HG03457 (cell line): ENCODE measurements around the gene MBLAC1.
"Not testable (repeated sequence)": the region's sequence is repeated elsewhere in the genome, so short reads cannot be mapped to it uniquely, and the experiment has no call there.

Source experiments
- ATAC-seq: cut with Tn5 transposase; IDR thresholded peaks from one replicate; pipeline ENCODE4 v1.9.1; 2021; ENCODE audit warnings: moderate number of reproducible peaks; ENCODE audit not compliant: unreplicated experiment

The MBLAC1 gene

DNA sequence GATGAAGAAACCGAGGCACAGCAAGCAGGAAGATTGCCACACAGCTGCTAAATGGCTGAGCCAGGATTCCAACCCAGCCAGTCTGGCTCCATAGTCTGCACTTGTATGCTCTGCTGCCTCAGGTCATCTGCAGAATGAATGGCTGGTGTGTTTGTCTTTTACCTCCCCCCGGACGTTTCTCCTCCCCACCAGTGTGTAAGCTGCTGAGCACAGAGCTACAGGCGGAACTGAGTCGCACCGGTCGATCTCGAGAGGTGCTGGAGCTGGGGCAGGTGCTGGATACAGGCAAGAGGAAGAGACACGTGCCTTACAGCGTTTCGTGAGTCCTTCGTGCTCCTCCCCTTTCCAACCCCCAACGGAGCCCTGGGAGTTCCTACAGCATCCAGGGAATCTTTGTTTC, 4.7 kb upstream of the MBLAC1 start:
- ATAC-seq, result no peak

DNA sequence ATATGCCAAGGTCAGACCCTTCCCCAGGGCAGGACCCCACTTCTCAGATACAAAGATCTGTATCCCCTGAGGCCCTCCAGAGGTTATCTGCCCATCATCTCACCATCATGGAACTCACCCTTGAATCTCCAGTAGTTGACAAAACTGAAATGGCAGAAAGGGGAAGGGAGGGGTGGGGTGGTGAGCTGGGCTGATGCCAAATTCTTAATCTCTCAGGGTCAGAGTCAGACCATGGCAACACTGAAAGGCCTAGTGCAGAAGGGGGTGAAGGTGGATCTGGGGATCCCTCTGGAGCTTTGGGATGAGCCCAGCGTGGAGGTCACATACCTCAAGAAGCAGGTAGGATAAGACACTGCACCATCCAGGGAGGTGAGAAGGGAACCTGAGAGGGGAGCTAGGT, 4.2 kb upstream of the MBLAC1 start:
- ATAC-seq, result no peak

GRCh38 chr7:100124301-100125230, 2.2 kb upstream of the MBLAC1 start:
- ATAC-seq, result no peak

- peak; percentile 26 for ATAC-seq
Measured at GRCh38 chr7:100126239-100126930, 382 bp upstream of the MBLAC1 start.

GRCh38 chr7:100127866-100128636, 1.3 kb downstream of the MBLAC1 start:
- no peak for ATAC-seq

- no peak for ATAC-seq
Measured at GRCh38 chr7:100128637-100128963, 1.8 kb downstream of the MBLAC1 start.

GRCh38 chr7:100130220-100130607, 3.4 kb downstream of the MBLAC1 start:
- ATAC-seq, result not testable (repeated sequence)

GRCh38 chr7:100130608-100131453, 4.1 kb downstream of the MBLAC1 start:
- no peak for ATAC-seq

- ATAC-seq, result no peak
Measured at GRCh38 chr7:100132126-100132525, 5.4 kb downstream of the MBLAC1 start.

- ATAC-seq, result no peak
Measured at GRCh38 chr7:100132697-100133151, 6.0 kb downstream of the MBLAC1 start.

- no peak for ATAC-seq
Measured at GRCh38 chr7:100137851-100138760, 11.3 kb downstream of the MBLAC1 start.

GRCh38 chr7:100141555-100141949, 14.8 kb downstream of the MBLAC1 start:
- ATAC-seq, result no peak

DNA sequence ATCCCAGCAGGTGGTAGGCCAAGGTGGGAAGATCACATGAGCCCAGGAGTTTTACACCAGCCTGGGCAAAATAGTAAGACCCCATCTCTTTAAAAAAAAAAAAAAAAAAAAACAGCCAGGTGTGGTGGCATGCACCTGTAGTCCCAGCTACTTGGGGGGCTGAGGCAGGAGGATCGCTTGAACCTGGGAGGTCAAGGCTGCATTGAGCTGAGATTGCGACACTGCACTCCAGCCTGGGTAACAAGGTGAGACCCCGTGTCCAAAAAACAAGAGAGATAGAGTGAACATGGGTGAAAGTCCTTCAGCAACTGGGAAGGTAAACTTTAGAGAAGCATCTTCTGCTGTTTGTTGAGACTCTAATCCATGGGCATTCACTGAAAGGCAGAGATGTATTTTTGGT, 15.7 kb downstream of the MBLAC1 start:
- ATAC-seq, result no peak

GRCh38 chr7:100146350-100146749, 19.6 kb downstream of the MBLAC1 start:
- ATAC-seq, result not testable (repeated sequence)

DNA sequence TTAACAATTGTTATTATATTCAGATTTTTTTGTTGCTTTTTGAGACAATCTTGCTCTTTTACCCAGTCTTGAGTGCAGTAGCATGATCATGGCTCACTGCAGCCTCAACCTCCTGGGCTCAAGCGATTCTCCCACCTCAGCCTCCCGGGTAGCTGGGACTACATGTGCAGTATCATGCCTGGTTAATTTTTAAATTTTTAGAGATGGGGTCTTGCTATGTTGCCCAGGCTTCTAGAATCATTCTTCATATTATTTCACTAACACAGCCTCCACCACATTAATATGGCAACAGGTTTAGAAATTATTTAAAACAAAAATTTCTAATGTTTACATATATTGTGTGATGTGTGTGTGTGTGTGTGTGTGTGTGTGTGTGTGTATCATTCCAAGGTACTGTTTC, 20.5 kb downstream of the MBLAC1 start:
- ATAC-seq, result no peak

GRCh38 chr7:100148225-100148558, 21.4 kb downstream of the MBLAC1 start:
- ATAC-seq, result no peak

GRCh38 chr7:100148559-100149328, 22.0 kb downstream of the MBLAC1 start, which contains the start of gene LAMTOR4:
TSS of gene LAMTOR4 (plus strand) at chr7:100148918. CDS start at chr7:100148973, 55 bp downstream.
- peak; percentile 94 for ATAC-seq

GRCh38 chr7:100152404-100152803, 25.6 kb downstream of the MBLAC1 start:
- ATAC-seq, result no peak
